GM21528 (cell line): ENCODE data around the gene CHD9.
"Not testable (repeated sequence)": the region's sequence is repeated elsewhere in the genome, so short reads cannot be mapped to it uniquely, and the experiment has no call there.

ENCODE experiments used
- ATAC-seq: cut with Tn5 transposase; IDR thresholded peaks from one replicate; pipeline ENCODE4 v1.9.1; 2021; ENCODE audit warnings: mild to moderate bottlenecking, moderate library complexity; ENCODE audit not compliant: unreplicated experiment, low FRiP score

Gene CHD9

GRCh38 chr16:53261276-53261675, 206.5 kb downstream of the CHD9 start:
- no peak for ATAC-seq

GRCh38 chr16:53262645-53263044, 207.9 kb downstream of the CHD9 start:
- ATAC-seq = no peak

- ATAC-seq = no peak
Observed at GRCh38 chr16:53266156-53266555, 211.4 kb downstream of the CHD9 start.

GRCh38 chr16:53278498-53278897, 223.7 kb downstream of the CHD9 start:
- not testable (repeated sequence) for ATAC-seq

- no peak for ATAC-seq
Observed at GRCh38 chr16:53281280-53281679, 226.5 kb downstream of the CHD9 start.

GRCh38 chr16:53281859-53282258, 227.1 kb downstream of the CHD9 start:
- no peak for ATAC-seq

GRCh38 chr16:53282328-53282727, 227.5 kb downstream of the CHD9 start:
- no peak for ATAC-seq

- no peak for ATAC-seq
Observed at GRCh38 chr16:53282975-53283946, 228.5 kb downstream of the CHD9 start.

- ATAC-seq = no peak
Observed at GRCh38 chr16:53285236-53285635, 230.4 kb downstream of the CHD9 start.

- no peak for ATAC-seq
Observed at GRCh38 chr16:53290520-53290919, 235.7 kb downstream of the CHD9 start.

GRCh38 chr16:53291757-53292392, 237.1 kb downstream of the CHD9 start:
- no peak for ATAC-seq

- ATAC-seq = no peak
Observed at GRCh38 chr16:53297477-53297876, 242.7 kb downstream of the CHD9 start.

GRCh38 chr16:53304334-53304733, 249.5 kb downstream of the CHD9 start:
- no peak for ATAC-seq

- ATAC-seq = no peak
Observed at GRCh38 chr16:53305743-53306142, 251.0 kb downstream of the CHD9 start.

- ATAC-seq = no peak
Observed at GRCh38 chr16:53309457-53309856, 254.7 kb downstream of the CHD9 start.

GRCh38 chr16:53320992-53321391, 266.2 kb downstream of the CHD9 start:
- ATAC-seq = no peak

- ATAC-seq = no peak
Observed at GRCh38 chr16:53323924-53324323, 269.1 kb downstream of the CHD9 start.

GRCh38 chr16:53330991-53331390, 276.2 kb downstream of the CHD9 start:
- ATAC-seq = not testable (repeated sequence)

- ATAC-seq = no peak
Observed at GRCh38 chr16:53334581-53334980, 279.8 kb downstream of the CHD9 start.

- ATAC-seq = no peak
Observed at GRCh38 chr16:53337294-53337693, 282.5 kb downstream of the CHD9 start.

- no peak for ATAC-seq
Observed at GRCh38 chr16:53341792-53342191, 287.0 kb downstream of the CHD9 start.

GRCh38 chr16:53355064-53355463, 300.3 kb downstream of the CHD9 start:
- no peak for ATAC-seq
